Endothelial cell (in vitro differentiated cells): ENCODE measurements around the gene NGEF. TPM values are rescaled to one million over a fixed set of nuclear protein-coding genes. Genes with fewer than 3 reads are reported as not detected.

Experiments
- DNase-seq: peaks from one replicate; pipeline ENCODE4 v3.0.0; 2021; ENCODE audit warnings: low spot score
- H3K27ac Mint-ChIP-seq: one replicate; pipeline ENCODE4 v1.8.0; 2021; ENCODE audit warnings: mixed read lengths, inconsistent platforms; ENCODE audit not compliant: unreplicated experiment
- H3K27me3 Mint-ChIP-seq: one replicate; pipeline ENCODE4 v1.8.0; 2021; ENCODE audit warnings: mild to moderate bottlenecking, moderate library complexity, mixed read lengths, inconsistent platforms; ENCODE audit not compliant: unreplicated experiment
- H3K36me3 Mint-ChIP-seq: one replicate; pipeline ENCODE4 v1.8.0; 2021; ENCODE audit warnings: mild to moderate bottlenecking, low read depth, mixed read lengths, inconsistent platforms; ENCODE audit not compliant: unreplicated experiment
- H3K4me1 Mint-ChIP-seq: one replicate; pipeline ENCODE4 v1.8.0; 2021; ENCODE audit warnings: mild to moderate bottlenecking, mixed read lengths, inconsistent platforms; ENCODE audit not compliant: unreplicated experiment
- H3K4me3 Mint-ChIP-seq: one replicate; pipeline ENCODE4 v1.8.0; 2021; ENCODE audit warnings: mild to moderate bottlenecking, mixed read lengths, inconsistent platforms; ENCODE audit not compliant: unreplicated experiment
- H3K9me3 Mint-ChIP-seq: one replicate; pipeline ENCODE4 v1.8.0; 2021; ENCODE audit warnings: mixed read lengths, inconsistent platforms; ENCODE audit not compliant: unreplicated experiment
- CTCF ChIP-seq: fragments of 200-600 bp; sonication (generic); IDR thresholded peaks from one replicate; pipeline ENCODE4 v1.5.0; 2021; ENCODE audit warnings: antibody characterized with exemption; ENCODE audit not compliant: unreplicated experiment
- total RNA-seq: library from RNA; stranded (reverse); fragmentation: NEBNext Ultra II Directional; extraction: Animal tissue kit (Norgen Biotek cat#: 25700); gene quantifications from one replicate; pipeline ENCODE4 v1.2.1, GENCODE V29; 2021; ENCODE audit not compliant: unreplicated experiment

Gene NGEF
- total RNA-seq, 1 donor from 2014 or later, result 1.4 TPM

DNA sequence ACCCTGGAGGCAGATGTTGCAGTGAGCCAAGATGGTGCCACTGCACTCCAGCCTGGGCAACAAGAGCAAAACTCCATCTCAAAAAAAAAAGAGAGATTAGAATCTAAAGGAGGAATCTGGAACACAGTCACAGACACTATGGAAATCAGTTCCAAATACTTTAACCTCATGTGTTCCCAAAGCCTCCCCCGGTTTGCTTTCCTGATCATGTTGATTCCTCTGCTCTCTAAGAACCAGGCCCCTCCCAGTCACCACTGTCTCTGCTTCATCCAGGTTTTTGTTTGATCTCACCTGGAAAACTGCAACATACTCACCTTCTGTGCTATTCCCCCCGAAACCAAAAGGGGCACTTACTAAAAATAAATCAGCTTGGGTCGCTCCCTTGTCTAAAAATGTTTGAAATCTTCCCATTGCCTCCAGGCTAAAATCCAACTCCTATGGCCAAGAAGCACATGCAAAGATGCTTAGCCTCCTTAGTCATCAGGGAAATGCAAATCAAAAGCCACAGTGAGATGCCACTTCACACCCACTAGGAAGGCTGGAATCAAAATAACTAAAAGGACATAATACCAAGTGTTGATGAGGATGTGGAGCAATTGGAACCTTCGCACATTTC, 13.2 kb upstream of the NGEF start:
- no peak for DNase-seq
- H3K36me3 Mint-ChIP-seq, result no peaks in the 10 kb centered on the region
- H3K9me3 Mint-ChIP-seq, result no peaks in the 10 kb centered on the region
- H3K27me3 Mint-ChIP-seq, result peaks cover 3% of the 10 kb centered on the region
- no peak overlapping the region for H3K4me3 Mint-ChIP-seq
- no peak overlapping the region for H3K27ac Mint-ChIP-seq
- H3K4me1 Mint-ChIP-seq, result no peaks in the 10 kb centered on the region
- no peak for TF ChIP-seq CTCF

GRCh38 chr2:233025706-233026105, 12.7 kb upstream of the NGEF start:
- Mint-ChIP-seq H3K4me3 (no peak overlapping the region), H3K36me3 (no peaks in the 10 kb centered on the region), H3K4me1 (no peaks in the 10 kb centered on the region), H3K9me3 (no peaks in the 10 kb centered on the region), H3K27me3 (peaks cover 3% of the 10 kb centered on the region), H3K27ac (no peak overlapping the region)
- no peak for TF ChIP-seq CTCF
- no peak for DNase-seq

GRCh38 chr2:233023761-233024410, 10.8 kb upstream of the NGEF start:
- Mint-ChIP-seq H3K4me3 (no peak overlapping the region), H3K4me1 (no peaks in the 10 kb centered on the region), H3K36me3 (no peaks in the 10 kb centered on the region), H3K9me3 (no peaks in the 10 kb centered on the region), H3K27me3 (peaks cover 5% of the 10 kb centered on the region), H3K27ac (no peak overlapping the region)
- TF ChIP-seq CTCF, result no peak
- DNase-seq, result no peak

GRCh38 chr2:233023007-233023760, 10.1 kb upstream of the NGEF start:
- no peaks in the 10 kb centered on the region for H3K9me3 Mint-ChIP-seq
- TF ChIP-seq CTCF, result no peak
- H3K4me1 Mint-ChIP-seq, result no peaks in the 10 kb centered on the region
- H3K27me3 Mint-ChIP-seq, result peaks cover 5% of the 10 kb centered on the region
- DNase-seq, result no peak
- H3K27ac Mint-ChIP-seq, result no peak overlapping the region
- no peaks in the 10 kb centered on the region for H3K36me3 Mint-ChIP-seq
- no peak overlapping the region for H3K4me3 Mint-ChIP-seq

DNA sequence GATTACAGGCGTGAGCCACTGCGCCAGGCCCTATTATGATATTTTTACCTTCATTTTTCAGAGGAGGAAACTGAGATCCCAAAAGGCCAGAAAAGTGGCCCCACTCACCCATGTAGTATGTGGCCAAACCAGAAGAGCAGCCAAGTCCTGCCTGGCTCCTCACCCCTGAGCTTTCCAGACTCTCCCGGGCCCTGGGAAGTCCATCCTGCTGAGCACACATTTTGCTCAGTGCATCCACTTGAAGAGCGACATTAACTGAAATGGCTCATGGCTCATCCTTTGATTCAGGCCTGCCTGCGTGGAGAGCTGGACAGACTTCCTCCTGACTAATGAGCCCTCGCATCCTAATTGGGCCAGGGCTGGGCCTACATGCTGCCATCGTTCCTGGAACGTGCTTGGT, 9.5 kb upstream of the NGEF start:
- Mint-ChIP-seq H3K4me3 (no peak overlapping the region), H3K27ac (no peak overlapping the region), H3K27me3 (peaks cover 5% of the 10 kb centered on the region), H3K4me1 (no peaks in the 10 kb centered on the region), H3K9me3 (no peaks in the 10 kb centered on the region), H3K36me3 (no peaks in the 10 kb centered on the region)
- DNase-seq, result no peak
- no peak for TF ChIP-seq CTCF
